HepG2 (cell line): ENCODE measurements around the gene TOMM22.

Experiments used
- POLR2A ChIP-seq, 2 experiments: IDR thresholded peaks; 2 replicates each; pipeline ENCODE4 v1.6.1; 2011; ENCODE audit warnings: low read depth in 2 of 2, low read length in 2 of 2, mild to moderate bottlenecking in 1 of 2, moderate library complexity in 1 of 2; ENCODE audit not compliant: insufficient read depth in 1 of 2
- ZNF501 ChIP-seq: sonication (generic); formaldehyde crosslinking; IDR thresholded peaks from 2 replicates; pipeline ENCODE4 v1.5.1; 2020; ENCODE audit warnings: mild to moderate bottlenecking, moderate library complexity, missing genetic modification reagents
- ZNF530 ChIP-seq: sonication (generic); formaldehyde crosslinking; IDR thresholded peaks from 2 replicates; pipeline ENCODE4 v1.5.0; 2020; ENCODE audit warnings: low read depth, mild to moderate bottlenecking, missing genetic modification reagents

DNA sequence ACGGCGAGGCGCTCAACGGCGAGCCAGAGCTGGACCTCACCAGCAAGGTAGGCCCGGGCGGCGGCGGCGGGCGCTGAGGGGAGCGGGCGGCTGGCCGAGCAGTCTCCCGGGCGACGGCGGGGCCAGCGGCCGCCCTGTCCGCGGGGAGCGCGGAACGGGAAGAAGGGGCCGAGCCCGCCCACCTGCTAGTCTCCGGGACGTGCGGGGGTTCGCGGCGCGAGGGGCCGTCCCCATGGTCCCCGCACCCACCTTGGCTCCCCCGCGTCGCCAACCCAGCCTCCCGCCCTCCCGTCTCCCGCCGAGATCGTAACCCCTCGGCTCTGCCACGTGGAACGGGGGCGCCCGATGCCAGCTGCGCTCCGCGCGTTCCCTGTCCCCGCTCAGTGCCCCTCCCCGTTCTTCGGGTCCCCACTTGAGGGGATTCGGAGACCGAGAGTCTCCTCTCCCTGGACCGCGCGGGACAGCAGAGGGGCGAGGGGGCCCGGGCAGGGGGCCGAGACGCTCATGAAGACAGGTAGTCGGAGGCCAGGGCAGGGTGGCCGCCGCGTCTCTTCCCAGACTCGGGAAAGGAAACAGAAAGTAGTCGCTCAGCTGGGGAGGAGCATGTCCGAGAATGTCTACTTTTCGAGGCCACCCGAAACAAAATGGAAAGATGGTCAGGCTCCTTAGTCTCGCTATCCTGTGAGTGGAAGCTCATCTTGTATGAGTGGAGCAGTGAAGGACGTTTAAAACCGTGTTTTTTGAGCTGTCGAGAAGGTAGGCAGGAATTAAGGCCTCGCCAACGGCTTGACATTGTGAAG, 24.5 kb downstream of the TOMM22 start:
- TF ChIP-seq ZNF530: no peak
- no peak for TF ChIP-seq POLR2A (IDR thresholded peaks at IDR 0.05; ENCODE audit: insufficient read depth in 1 of 2, low read depth in 2 of 2, low read length in 2 of 2)
- no peak; the same call in 1 of the 2 replicates for TF ChIP-seq ZNF501
